Neuronal stem cell (in vitro differentiated cells): ENCODE results near the gene VSIG10L.

ENCODE experiments used
- DNase-seq: peaks from one replicate; pipeline ENCODE4 v3.0.0-alpha.2; 2013; ENCODE audit warnings: low spot score
- H2AFZ ChIP-seq: one replicate; pipeline ENCODE4 v1.6.1; 2013; ENCODE audit warnings: mild to moderate bottlenecking, low read length, inconsistent platforms
- H2AK5ac ChIP-seq: 2 replicates; pipeline ENCODE4 v1.6.1; 2013; ENCODE audit warnings: low read depth, mild to moderate bottlenecking, inconsistent platforms, low read length, moderate library complexity, mixed read lengths
- H2BK120ac ChIP-seq: 2 replicates; pipeline ENCODE4 v1.6.1; 2013; ENCODE audit warnings: low read depth, mild to moderate bottlenecking, inconsistent platforms, low read length, moderate library complexity, mixed read lengths
- H2BK12ac ChIP-seq: one replicate; pipeline ENCODE4 v1.6.1; 2013; ENCODE audit warnings: low read length, inconsistent platforms
- H2BK15ac ChIP-seq: 2 replicates; pipeline ENCODE4 v1.6.1; 2013; ENCODE audit warnings: mild to moderate bottlenecking, low read length, inconsistent platforms, mixed read lengths
- H2BK5ac ChIP-seq: one replicate; pipeline ENCODE4 v1.6.1; 2013; ENCODE audit warnings: inconsistent platforms, mild to moderate bottlenecking, low read length, moderate library complexity
- H3K14ac ChIP-seq: one replicate; pipeline ENCODE4 v1.6.1; 2013; ENCODE audit warnings: low read length, inconsistent platforms
- H3K18ac ChIP-seq: 2 replicates; pipeline ENCODE4 v1.6.1; 2013; ENCODE audit warnings: low read length, inconsistent platforms
- H3K23ac ChIP-seq: 2 replicates; pipeline ENCODE4 v1.6.1; 2013; ENCODE audit warnings: low read depth, mild to moderate bottlenecking, mixed read lengths, low read length, inconsistent platforms; ENCODE audit not compliant: poor library complexity
- H3K27ac ChIP-seq: replicated peaks from 3 replicates; pipeline ENCODE4 v1.5.1; 2013; ENCODE audit warnings: low read length, inconsistent platforms
- H3K27me3 ChIP-seq, 3 experiments: 2 replicates each; pipeline ENCODE4 v1.6.1; 2013; ENCODE audit warnings: low read length in 3 of 3, mild to moderate bottlenecking in 2 of 3, inconsistent platforms in 1 of 3, low read depth in 1 of 3, mixed read lengths in 1 of 3, moderate library complexity in 1 of 3; ENCODE audit not compliant: control insufficient read depth in 3 of 3, insufficient read depth in 3 of 3
- H3K36me3 ChIP-seq, 2 donors: replicated peaks in 1 of 2; 2 replicates each; pipeline ENCODE4 v1.6.1; 2013; ENCODE audit warnings: low read length in 2 of 2; ENCODE audit not compliant: control insufficient read depth in 2 of 2, insufficient read depth in 2 of 2
- H3K4ac ChIP-seq: 2 replicates; pipeline ENCODE4 v1.6.1; 2013; ENCODE audit warnings: inconsistent platforms, mild to moderate bottlenecking, low read length, moderate library complexity
- H3K4me1 ChIP-seq, 2 donors: 1 replicate in 1 of 2; 2 replicates in 1 of 2; pipeline ENCODE4 v1.6.1; 2013; ENCODE audit warnings: low read length in 2 of 2, low read depth in 1 of 2; ENCODE audit not compliant: control insufficient read depth in 2 of 2, insufficient read depth in 1 of 2
- H3K4me2 ChIP-seq: one replicate; pipeline ENCODE4 v1.6.1; 2013; ENCODE audit warnings: mild to moderate bottlenecking, low read length, inconsistent platforms; ENCODE audit not compliant: insufficient read depth, poor library complexity, severe bottlenecking
- H3K4me3 ChIP-seq, 2 donors: 2 replicates each; pipeline ENCODE4 v1.5.1; 2013; ENCODE audit warnings: low read length in 2 of 2, mild to moderate bottlenecking in 2 of 2, inconsistent platforms in 1 of 2, moderate library complexity in 1 of 2
- H3K79me1 ChIP-seq: one replicate; pipeline ENCODE4 v1.6.1; 2013; ENCODE audit warnings: low read depth, mild to moderate bottlenecking, inconsistent platforms, low read length, moderate library complexity
- H3K9ac ChIP-seq: one replicate; pipeline ENCODE4 v1.6.1; 2013; ENCODE audit warnings: mild to moderate bottlenecking, low read depth, low read length, inconsistent platforms; ENCODE audit not compliant: poor library complexity
- H3K9me3 ChIP-seq, 2 donors: replicated peaks in 1 of 2; 2 replicates each; pipeline versions ENCODE3 to v1.6.1; 2013; ENCODE audit warnings: low read length in 2 of 2, mild to moderate bottlenecking in 2 of 2, inconsistent platforms in 1 of 2, low read depth in 1 of 2, mixed read lengths in 1 of 2, moderate library complexity in 1 of 2; ENCODE audit not compliant: control insufficient read depth in 2 of 2, insufficient read depth in 1 of 2
- H4K8ac ChIP-seq: one replicate; pipeline ENCODE4 v1.6.1; 2013; ENCODE audit warnings: low read depth, mild to moderate bottlenecking, inconsistent platforms, low read length, moderate library complexity
- H4K91ac ChIP-seq: one replicate; pipeline ENCODE4 v1.6.1; 2013; ENCODE audit warnings: low read length, low read depth, mild to moderate bottlenecking, inconsistent platforms; ENCODE audit not compliant: poor library complexity
- WGBS, 2 donors: extraction: QIAGEN DNeasy Blood & Tissue Kit; methylation state at CpG; one replicate each; pipeline ENCODE4 v1.1.7; 2013; ENCODE audit warnings: missing lambda C conversion rate in 2 of 2, mixed read lengths in 1 of 2; ENCODE audit not compliant: insufficient read length in 2 of 2, insufficient replicate concordance in 1 of 2; ENCODE audit errors: extremely low coverage in 2 of 2; 5-methylcytosine and 5-hydroxymethylcytosine counted together

VSIG10L gene

DNA sequence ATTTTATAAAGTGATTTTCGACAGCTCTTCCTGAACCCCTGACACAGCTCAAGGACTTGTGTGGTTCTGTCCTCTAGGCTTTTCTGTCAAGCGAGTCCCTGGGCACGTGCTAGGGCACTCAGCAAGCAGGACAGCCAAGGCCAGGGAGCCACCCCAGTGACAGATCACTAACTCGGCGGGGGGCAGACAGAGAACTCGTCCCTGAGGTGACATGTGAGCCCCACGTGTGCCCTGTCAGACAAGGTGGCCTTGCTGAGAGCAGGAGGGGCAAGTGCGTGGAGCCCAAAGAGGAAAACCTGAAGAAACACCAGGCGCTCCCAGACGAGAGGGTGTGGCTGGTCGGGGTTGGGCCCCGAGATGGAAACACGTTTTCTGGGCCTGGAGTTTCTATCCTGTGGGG is 19.3 kb upstream of the VSIG10L start:
- no peak overlapping the region for H4K91ac ChIP-seq
- WGBS, 2 donors: no CpG with 5 or more reads among the region's 13 CpGs
- H3K36me3 ChIP-seq: no peaks in the 10 kb centered on the region
- no peak overlapping the region for H3K4me3 ChIP-seq
- no peaks in the 10 kb centered on the region for H3K27me3 ChIP-seq
- no peak overlapping the region for H3K23ac ChIP-seq
- no peak for DNase-seq
- no peak overlapping the region for H3K4me2 ChIP-seq
- no peak overlapping the region for H2BK12ac ChIP-seq
- no peak overlapping the region for H2AK5ac ChIP-seq
- no peak overlapping the region for H3K4ac ChIP-seq
- no peak overlapping the region for H4K8ac ChIP-seq
- H3K4me1 ChIP-seq: peaks cover 6 to 8% of the 10 kb centered on the region in 2 donors
- H3K9ac ChIP-seq: no peak overlapping the region
- H3K18ac ChIP-seq: peak overlapping the region; percentile 91
- H3K79me1 ChIP-seq: no peaks in the 10 kb centered on the region
- H2BK120ac ChIP-seq: no peak overlapping the region
- H3K9me3 ChIP-seq: no peaks in the 10 kb centered on the region
- no peak overlapping the region for H2AFZ ChIP-seq
- no peak overlapping the region for H2BK5ac ChIP-seq
- no peak overlapping the region for H3K27ac ChIP-seq
- H2BK15ac ChIP-seq: peak overlapping the region; percentile 79
- H3K14ac ChIP-seq: peak overlapping the region; percentile 56

GRCh38 chr19:51359294-51359693 is 17.4 kb upstream of the VSIG10L start:
- Histone ChIP-seq H3K9ac (no peak overlapping the region), H3K18ac (no peak overlapping the region), H2BK5ac (no peak overlapping the region), H3K4me1 (peaks cover 4% of the 10 kb centered on the region in 2 donors), H3K23ac (no peak overlapping the region), H3K27me3 (no peaks in the 10 kb centered on the region), H3K14ac (no peak overlapping the region), H3K4me2 (no peak overlapping the region), H3K27ac (no peak overlapping the region), H3K4ac (no peak overlapping the region), H3K9me3 (no peaks in the 10 kb centered on the region), H3K4me3 (no peak overlapping the region), H3K36me3 (no peaks in the 10 kb centered on the region), H4K8ac (no peak overlapping the region), H2AK5ac (no peak overlapping the region), H2BK120ac (no peak overlapping the region), H2BK12ac (no peak overlapping the region), H3K79me1 (no peaks in the 10 kb centered on the region), H2BK15ac (no peak overlapping the region), H4K91ac (no peak overlapping the region), H2AFZ (no peak overlapping the region)
- DNase-seq: no peak
- no CpG with 5 or more reads among the region's 4 CpGs for WGBS, 2 donors

GRCh38 chr19:51357952-51358351 is 16.0 kb upstream of the VSIG10L start:
- Histone ChIP-seq H4K8ac (no peak overlapping the region), H2AK5ac (no peak overlapping the region), H3K4ac (no peak overlapping the region), H3K23ac (no peak overlapping the region), H3K4me2 (no peak overlapping the region), H3K9ac (no peak overlapping the region), H3K36me3 (no peaks in the 10 kb centered on the region), H3K27me3 (no peaks in the 10 kb centered on the region), H3K4me1 (peaks cover 9% of the 10 kb centered on the region in 2 donors), H2BK5ac (peak overlapping the region; percentile 4), H3K4me3 (no peak overlapping the region), H2AFZ (no peak overlapping the region), H4K91ac (no peak overlapping the region), H3K79me1 (no peaks in the 10 kb centered on the region), H3K14ac (no peak overlapping the region), H3K9me3 (no peaks in the 10 kb centered on the region), H3K18ac (no peak overlapping the region), H2BK12ac (no peak overlapping the region), H3K27ac (no peak overlapping the region), H2BK120ac (no peak overlapping the region), H2BK15ac (no peak overlapping the region)
- WGBS, 2 donors: no CpG with 5 or more reads among the region's 7 CpGs
- DNase-seq: no peak

- Histone ChIP-seq H3K9me3 (no peaks in the 10 kb centered on the region), H3K9ac (no peak overlapping the region), H2AK5ac (peak overlapping the region; percentile 16), H3K27me3 (no peaks in the 10 kb centered on the region), H3K23ac (no peak overlapping the region), H2BK5ac (no peak overlapping the region), H4K91ac (no peak overlapping the region), H3K14ac (no peak overlapping the region), H3K27ac (no peak overlapping the region), H3K4me3 (no peak overlapping the region), H2BK120ac (no peak overlapping the region), H3K4ac (no peak overlapping the region), H2BK12ac (no peak overlapping the region), H3K18ac (no peak overlapping the region), H2AFZ (no peak overlapping the region), H4K8ac (no peak overlapping the region), H2BK15ac (no peak overlapping the region), H3K4me2 (no peak overlapping the region), H3K36me3 (no peaks in the 10 kb centered on the region), H3K79me1 (no peaks in the 10 kb centered on the region), H3K4me1 (peaks cover 9% of the 10 kb centered on the region in 2 donors)
- WGBS, 2 donors: no CpG with 5 or more reads among the region's 10 CpGs
- no peak for DNase-seq
Measured at GRCh38 chr19:51356159-51356801, 14.3 kb upstream of the VSIG10L start.
